ENCODE measurements around the gene USP21. TPM values are rescaled to one million over a fixed set of nuclear protein-coding genes. Genes with fewer than 3 reads are reported as not detected.
A peak's percentile ranks its signal among the peaks of the same experiment; 100 is the strongest.

The USP21 gene
- total RNA-seq, 2 experiments from 2014 or later: 29.2 to 32.0 TPM

DNA sequence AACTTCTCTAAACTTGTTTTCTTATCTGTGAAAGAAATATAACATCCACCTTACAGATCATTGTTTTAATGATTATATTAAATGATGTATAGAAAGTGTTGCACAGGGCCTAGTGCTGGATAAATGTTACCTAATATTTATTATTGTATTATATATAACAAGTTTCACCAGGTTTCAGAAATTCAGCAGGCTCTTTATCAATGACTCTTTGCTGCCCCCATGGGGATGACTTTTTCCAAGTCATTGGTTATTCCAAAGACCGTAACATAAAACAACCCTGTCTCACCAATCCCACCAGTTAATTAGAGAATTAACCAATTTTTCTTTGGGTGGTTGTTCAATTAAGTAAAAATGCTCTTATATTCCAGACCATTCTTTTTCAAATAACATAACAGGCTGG is 19.5 kb upstream of the USP21 start:
- ATAC-seq (peak; percentile 70), DNase-seq (peak; percentile 64)
- H3K27ac Mint-ChIP-seq: no peak overlapping the region
- no peaks in the 10 kb centered on the region for H3K27me3 Mint-ChIP-seq (ENCODE audit: low read depth)
- peaks cover 11% of the 10 kb centered on the region for H3K36me3 Mint-ChIP-seq (ENCODE audit: low read depth)
- POLR2A ChIA-PET: interaction anchor here (0.6 to 1.5 kb wide), 3 partner anchors 69 to 83 kb away, joined by 3 to 6 read pairs (median 4); no protein-coding TSS in a partner anchor
- peaks cover 9% of the 10 kb centered on the region for H3K4me1 Mint-ChIP-seq (ENCODE audit: low read depth)
- no peaks in the 10 kb centered on the region for H3K9me3 Mint-ChIP-seq (ENCODE audit: insufficient read depth)
- CTCF ChIA-PET: interaction anchor here (0.7 to 3.0 kb wide), 8 partner anchors 9 to 143 kb away, joined by 3 to 13 read pairs (median 4); partner anchors contain the start of genes ARHGAP30, KLHDC9, NIT1 and PFDN2
- no peak overlapping the region for H3K4me3 Mint-ChIP-seq

DNA sequence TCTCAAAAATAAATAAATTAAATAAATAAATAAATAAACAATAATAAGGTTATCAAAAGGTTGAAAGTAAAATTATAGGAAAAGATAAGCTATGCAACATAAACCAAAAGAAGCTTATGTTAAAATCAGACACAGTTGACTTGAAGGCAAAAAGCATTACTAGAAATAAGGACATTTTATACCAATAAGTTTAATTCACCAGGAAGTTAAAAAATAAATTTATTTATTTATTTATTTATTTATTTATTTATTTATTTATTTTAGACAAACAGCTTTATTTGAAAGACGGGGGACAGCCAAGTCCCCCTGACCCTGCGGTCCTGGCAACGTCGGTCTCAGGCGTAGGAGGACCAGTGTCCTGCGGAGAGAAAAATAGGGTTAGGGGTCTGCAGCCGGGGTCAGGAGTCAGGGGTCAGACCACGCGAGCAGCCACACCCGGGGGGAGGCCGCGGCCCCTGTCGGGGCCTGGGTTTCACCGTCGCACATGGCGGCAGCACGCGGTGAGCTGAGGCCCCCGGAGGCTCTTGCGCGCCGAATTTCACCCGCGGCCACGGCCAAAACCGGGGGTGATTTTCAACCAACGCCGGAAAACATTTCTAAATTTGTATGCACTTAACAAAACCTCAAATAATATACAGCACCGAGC is 18.4 kb upstream of the USP21 start:
- peaks cover 5% of the 10 kb centered on the region for H3K4me1 Mint-ChIP-seq (ENCODE audit: low read depth)
- peaks cover 4% of the 10 kb centered on the region for H3K36me3 Mint-ChIP-seq (ENCODE audit: low read depth)
- ChIA-PET CTCF (interaction anchor here (1.0 to 2.5 kb wide), 8 partner anchors 10 to 144 kb away, joined by 3 to 6 read pairs (median 4); partner anchors contain the start of genes ARHGAP30 and KLHDC9), POLR2A (interaction anchor here (1.5 kb wide), 2 partner anchors 8 to 70 kb away, joined by 6 read pairs; partner anchors contain the start of gene DEDD)
- no peak overlapping the region for H3K4me3 Mint-ChIP-seq
- DNase-seq (no peak), ATAC-seq (no peak)
- H3K27ac Mint-ChIP-seq: no peak overlapping the region
- no peaks in the 10 kb centered on the region for H3K9me3 Mint-ChIP-seq (ENCODE audit: insufficient read depth)
- no peaks in the 10 kb centered on the region for H3K27me3 Mint-ChIP-seq (ENCODE audit: low read depth)

- Mint-ChIP-seq H3K9me3 (ENCODE audit: insufficient read depth) (no peaks in the 10 kb centered on the region), H3K4me1 (ENCODE audit: low read depth) (no peaks in the 10 kb centered on the region), H3K27ac (no peak overlapping the region), H3K27me3 (ENCODE audit: low read depth) (no peaks in the 10 kb centered on the region), H3K4me3 (no peak overlapping the region), H3K36me3 (ENCODE audit: low read depth) (no peaks in the 10 kb centered on the region)
- POLR2A ChIA-PET: no interaction called here
- no peak for ATAC-seq
- CTCF ChIA-PET: interaction anchor here (1.1 kb wide), 1 partner anchor 11 kb away, joined by 3 read pairs; no protein-coding TSS in a partner anchor
- DNase-seq: no peak
These were observed 13.5 kb upstream of the USP21 start for GRCh38 chr1:161145832-161146231.

DNA sequence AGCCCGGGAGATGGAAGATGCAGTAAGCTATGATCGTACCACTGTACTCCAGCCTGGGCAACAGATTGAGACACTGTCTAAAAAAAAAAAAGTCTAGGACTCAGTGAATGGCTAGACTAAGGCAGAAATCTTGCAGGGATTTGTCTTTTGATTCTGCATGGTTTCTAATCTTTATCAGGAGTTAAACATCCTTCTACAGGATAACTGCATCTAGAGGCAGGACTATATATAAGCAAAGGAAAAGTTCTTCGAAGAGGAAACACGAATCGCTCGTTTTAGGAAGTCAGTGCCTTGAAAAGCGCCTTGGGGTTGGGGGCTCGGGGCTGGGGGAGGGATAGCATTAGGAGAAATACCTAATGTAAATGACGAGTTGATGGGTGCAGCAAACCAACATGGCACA is 6.1 kb upstream of the USP21 start:
- H3K36me3 Mint-ChIP-seq (ENCODE audit: low read depth): peaks cover 20% of the 10 kb centered on the region
- CTCF ChIA-PET: interaction anchor here (0.8 to 3.1 kb wide), 7 partner anchors 13 to 138 kb away, joined by 3 to 38 read pairs (median 4); partner anchors contain the start of genes B4GALT3, DEDD, PPOX and TOMM40L
- DNase-seq (no peak), ATAC-seq (no peak)
- H3K9me3 Mint-ChIP-seq (ENCODE audit: insufficient read depth): no peaks in the 10 kb centered on the region
- peak overlapping the region; percentile 88 for H3K4me3 Mint-ChIP-seq
- POLR2A ChIA-PET: interaction anchor here (0.6 to 6.3 kb wide), 14 partner anchors 9 to 107 kb away, joined by 3 to 51 read pairs (median 6); partner anchors contain the start of genes ARHGAP30, B4GALT3, DEDD and NDUFS2
- H3K27ac Mint-ChIP-seq: peak overlapping the region; percentile 100
- H3K4me1 Mint-ChIP-seq (ENCODE audit: low read depth): peaks cover 21% of the 10 kb centered on the region
- H3K27me3 Mint-ChIP-seq (ENCODE audit: low read depth): no peaks in the 10 kb centered on the region

DNA sequence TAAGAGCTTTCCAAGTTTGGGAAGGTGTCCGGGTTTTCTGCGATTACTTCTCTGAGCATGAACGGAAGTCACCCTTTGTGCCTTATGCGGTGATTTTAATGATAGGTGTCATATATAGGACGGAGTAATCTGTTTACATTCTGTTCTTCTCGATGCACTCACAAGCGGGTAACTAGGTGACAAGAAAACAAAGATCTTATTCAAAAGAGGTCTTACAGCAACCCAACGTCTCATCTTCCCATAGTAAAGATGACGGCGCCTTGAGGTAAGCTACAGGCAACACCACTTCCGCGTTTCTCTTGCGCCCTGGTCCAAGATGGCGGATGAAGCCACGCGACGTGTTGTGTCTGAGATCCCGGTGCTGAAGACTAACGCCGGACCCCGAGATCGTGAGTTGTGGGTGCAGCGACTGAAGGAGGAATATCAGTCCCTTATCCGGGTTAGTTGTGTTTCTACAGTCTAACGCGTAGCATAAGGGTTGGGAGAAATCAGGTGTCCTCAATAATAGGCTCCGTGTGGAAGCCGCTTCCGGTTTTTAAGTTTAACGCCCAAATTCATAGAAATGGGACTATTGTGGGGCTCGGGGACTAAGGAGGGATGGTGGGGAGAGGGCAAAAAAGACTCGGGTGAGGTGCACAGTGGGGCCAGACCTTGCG is 5.5 kb upstream of the USP21 start, which contains the start of gene UFC1:
UFC1 (plus strand) TSS at position 297 of the 656 bp plus-strand sequence; CDS start at position 317, 20 bp downstream.
- peak; percentile 91 for DNase-seq
- Mint-ChIP-seq H3K27me3 (ENCODE audit: low read depth) (no peaks in the 10 kb centered on the region), H3K27ac (peak within 1 kb of the TSS; percentile 100), H3K36me3 (ENCODE audit: low read depth) (peaks cover 26% of the 10 kb centered on the region), H3K4me1 (ENCODE audit: low read depth) (peaks cover 26% of the 10 kb centered on the region), H3K4me3 (peak within 1 kb of the TSS; percentile 88), H3K9me3 (ENCODE audit: insufficient read depth) (no peaks in the 10 kb centered on the region)
- CTCF ChIA-PET: interaction anchor here (0.8 to 3.1 kb wide), 8 partner anchors 12 to 156 kb away, joined by 3 to 38 read pairs (median 4); partner anchors contain the start of genes B4GALT3, DEDD, PPOX and TOMM40L
- POLR2A ChIA-PET: interaction anchor here (0.6 to 6.3 kb wide), 16 partner anchors 8 to 236 kb away, joined by 3 to 51 read pairs (median 6); partner anchors contain the start of genes ARHGAP30, B4GALT3, DEDD and NDUFS2
- ATAC-seq: peak; percentile 94

DNA sequence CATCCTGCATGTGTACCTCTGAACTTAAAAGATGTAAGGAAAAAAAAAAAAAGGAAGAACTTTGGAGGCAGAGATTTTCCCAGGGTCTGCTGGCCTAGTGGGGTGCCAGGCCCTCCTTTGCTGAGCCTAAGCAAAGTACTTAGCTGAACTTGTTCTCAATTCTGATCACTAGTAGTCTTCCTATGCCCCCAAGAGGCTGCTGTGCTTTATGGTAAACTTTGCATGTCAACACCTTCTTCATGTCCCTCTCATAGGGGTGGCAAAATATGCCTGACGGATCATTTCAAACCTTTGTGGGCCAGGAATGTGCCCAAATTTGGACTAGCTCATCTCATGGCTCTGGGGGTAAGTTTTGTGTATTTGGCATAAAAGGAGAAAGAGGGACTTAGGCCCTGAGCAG is 1.4 kb upstream of the USP21 start:
- Mint-ChIP-seq H3K36me3 (ENCODE audit: low read depth) (peaks cover 41% of the 10 kb centered on the region), H3K27ac (no peak overlapping the region), H3K4me3 (no peak overlapping the region), H3K27me3 (ENCODE audit: low read depth) (no peaks in the 10 kb centered on the region), H3K4me1 (ENCODE audit: low read depth) (peaks cover 51% of the 10 kb centered on the region), H3K9me3 (ENCODE audit: insufficient read depth) (no peaks in the 10 kb centered on the region)
- ATAC-seq: no peak
- POLR2A ChIA-PET: interaction anchor here (0.6 to 6.3 kb wide), 6 partner anchors 8 to 139 kb away, joined by 3 to 51 read pairs (median 4); partner anchors contain the start of genes NDUFS2 and PPOX
- CTCF ChIA-PET: interaction anchor here (0.7 to 2.1 kb wide), 12 partner anchors 8 to 106 kb away, joined by 3 to 11 read pairs (median 4); partner anchors contain the start of genes ARHGAP30, DEDD and PPOX
- no peak for DNase-seq

- H3K27ac Mint-ChIP-seq: peak overlapping the region; percentile 89
- H3K4me1 Mint-ChIP-seq (ENCODE audit: low read depth): peaks cover 51% of the 10 kb centered on the region
- ATAC-seq (no peak), DNase-seq (no peak)
- CTCF ChIA-PET: interaction anchor here (0.7 to 2.1 kb wide), 11 partner anchors 9 to 106 kb away, joined by 3 to 7 read pairs (median 3); partner anchors contain the start of genes ARHGAP30 and DEDD
- H3K4me3 Mint-ChIP-seq: peak overlapping the region; percentile 86
- no peaks in the 10 kb centered on the region for H3K27me3 Mint-ChIP-seq (ENCODE audit: low read depth)
- POLR2A ChIA-PET: interaction anchor here (0.6 to 1.9 kb wide), 5 partner anchors 9 to 140 kb away, joined by 3 to 8 read pairs (median 4); partner anchors contain the start of gene NDUFS2
- no peaks in the 10 kb centered on the region for H3K9me3 Mint-ChIP-seq (ENCODE audit: insufficient read depth)
- peaks cover 45% of the 10 kb centered on the region for H3K36me3 Mint-ChIP-seq (ENCODE audit: low read depth)
These were observed 837 bp upstream of the USP21 start for GRCh38 chr1:161158316-161159010.

DNA sequence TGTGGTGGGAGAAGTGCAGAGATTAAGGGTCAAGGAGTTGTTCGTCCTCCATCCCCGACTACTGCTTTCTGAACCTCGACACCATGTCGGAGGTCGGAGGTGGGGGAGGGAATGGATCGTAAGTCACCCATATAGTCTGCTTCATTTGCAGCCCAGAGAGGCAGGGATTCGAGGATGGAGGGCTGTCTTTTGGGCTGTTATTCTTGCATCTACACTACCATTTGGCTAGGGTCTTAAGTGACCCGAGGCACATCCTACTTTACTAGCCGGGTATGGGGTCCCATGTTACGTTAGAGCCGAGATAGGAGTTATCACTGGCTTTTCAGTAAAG is 578 bp downstream of the USP21 start:
- ATAC-seq: no peak
- Mint-ChIP-seq H3K27ac (peak overlapping the region; percentile 80), H3K4me1 (ENCODE audit: low read depth) (peaks cover 49% of the 10 kb centered on the region), H3K9me3 (ENCODE audit: insufficient read depth) (no peaks in the 10 kb centered on the region), H3K27me3 (ENCODE audit: low read depth) (no peaks in the 10 kb centered on the region), H3K36me3 (ENCODE audit: low read depth) (peaks cover 57% of the 10 kb centered on the region), H3K4me3 (peak overlapping the region; percentile 86)
- CTCF ChIA-PET: no interaction called here
- DNase-seq: no peak
- POLR2A ChIA-PET: interaction anchor here (1.4 to 1.9 kb wide), 2 partner anchors 17 to 42 kb away, joined by 4 to 8 read pairs; partner anchors contain the start of gene NDUFS2

DNA sequence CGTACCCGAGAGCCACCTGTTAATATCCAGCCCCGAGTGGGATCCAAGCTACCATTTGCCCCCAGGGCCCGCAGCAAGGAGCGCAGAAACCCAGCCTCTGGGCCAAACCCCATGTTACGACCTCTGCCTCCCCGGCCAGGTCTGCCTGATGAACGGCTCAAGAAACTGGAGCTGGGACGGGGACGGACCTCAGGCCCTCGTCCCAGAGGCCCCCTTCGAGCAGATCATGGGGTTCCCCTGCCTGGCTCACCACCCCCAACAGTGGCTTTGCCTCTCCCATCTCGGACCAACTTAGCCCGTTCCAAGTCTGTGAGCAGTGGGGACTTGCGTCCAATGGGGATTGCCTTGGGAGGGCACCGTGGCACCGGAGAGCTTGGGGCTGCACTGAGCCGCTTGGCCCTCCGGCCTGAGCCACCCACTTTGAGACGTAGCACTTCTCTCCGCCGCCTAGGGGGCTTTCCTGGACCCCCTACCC is 1.4 kb downstream of the USP21 start:
- no peak for ATAC-seq
- POLR2A ChIA-PET: no interaction called here
- H3K9me3 Mint-ChIP-seq (ENCODE audit: insufficient read depth): no peaks in the 10 kb centered on the region
- H3K27ac Mint-ChIP-seq: no peak overlapping the region
- peaks cover 48% of the 10 kb centered on the region for H3K4me1 Mint-ChIP-seq (ENCODE audit: low read depth)
- DNase-seq: no peak
- peak overlapping the region; percentile 86 for H3K4me3 Mint-ChIP-seq
- H3K27me3 Mint-ChIP-seq (ENCODE audit: low read depth): no peaks in the 10 kb centered on the region
- CTCF ChIA-PET: no interaction called here
- peaks cover 56% of the 10 kb centered on the region for H3K36me3 Mint-ChIP-seq (ENCODE audit: low read depth)

DNA sequence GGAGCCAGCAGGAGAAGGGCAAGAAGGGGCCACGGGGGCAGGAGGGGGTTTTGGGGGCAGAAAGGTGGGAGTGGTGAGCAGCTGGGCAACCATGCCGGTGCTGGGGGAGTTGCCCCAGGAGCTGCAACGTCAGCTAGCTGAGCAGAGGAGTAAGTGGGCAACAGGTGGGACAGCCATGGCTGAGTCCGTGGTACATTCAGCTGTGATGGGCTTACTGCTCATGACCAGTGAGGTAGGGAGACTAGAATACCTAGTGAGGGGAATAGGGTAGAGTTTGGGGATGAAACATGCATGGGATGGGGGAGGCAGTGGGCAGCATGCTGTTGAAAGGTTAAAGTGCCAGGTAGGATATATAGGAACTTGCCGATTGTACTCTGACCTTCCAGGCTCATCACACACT is 2.4 kb downstream of the USP21 start:
- no peak for DNase-seq
- Mint-ChIP-seq H3K27ac (no peak overlapping the region), H3K27me3 (ENCODE audit: low read depth) (no peaks in the 10 kb centered on the region), H3K9me3 (ENCODE audit: insufficient read depth) (no peaks in the 10 kb centered on the region), H3K4me3 (no peak overlapping the region), H3K36me3 (ENCODE audit: low read depth) (peaks cover 54% of the 10 kb centered on the region), H3K4me1 (ENCODE audit: low read depth) (peaks cover 49% of the 10 kb centered on the region)
- ATAC-seq: no peak
- ChIA-PET CTCF (interaction anchor here (1.0 kb wide), 1 partner anchor 58 kb away, joined by 3 read pairs; no protein-coding TSS in a partner anchor), POLR2A (interaction anchor here (1.1 to 1.5 kb wide), 2 partner anchors 8 to 92 kb away, joined by 3 to 7 read pairs; partner anchors contain the start of genes ARHGAP30 and UFC1)

DNA sequence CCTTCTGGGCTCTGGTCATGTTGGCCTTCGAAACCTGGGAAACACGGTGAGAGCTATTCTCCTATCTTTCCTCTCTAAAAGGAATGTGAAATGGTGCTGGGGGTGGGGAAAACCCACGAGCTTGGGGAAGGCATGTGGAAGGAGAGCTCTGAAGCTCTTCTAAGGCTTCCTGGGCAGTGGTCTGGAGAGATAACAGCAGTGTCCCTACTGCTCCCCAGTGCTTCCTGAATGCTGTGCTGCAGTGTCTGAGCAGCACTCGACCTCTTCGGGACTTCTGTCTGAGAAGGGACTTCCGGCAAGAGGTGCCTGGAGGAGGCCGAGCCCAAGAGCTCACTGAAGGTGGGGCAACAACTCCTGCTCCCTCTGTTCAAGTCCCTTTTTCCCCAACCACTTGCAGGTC is 2.8 kb downstream of the USP21 start:
- no peak overlapping the region for H3K27ac Mint-ChIP-seq
- no peak for DNase-seq
- ATAC-seq: no peak
- ChIA-PET POLR2A (interaction anchor here (1.1 to 1.5 kb wide), 2 partner anchors 9 to 92 kb away, joined by 3 to 7 read pairs; partner anchors contain the start of genes ARHGAP30 and UFC1), CTCF (interaction anchor here (0.7 to 1.0 kb wide), 2 partner anchors 58 to 63 kb away, joined by 3 to 4 read pairs; partner anchors contain the start of gene TOMM40L)
- H3K4me3 Mint-ChIP-seq: no peak overlapping the region
- no peaks in the 10 kb centered on the region for H3K27me3 Mint-ChIP-seq (ENCODE audit: low read depth)
- H3K9me3 Mint-ChIP-seq (ENCODE audit: insufficient read depth): no peaks in the 10 kb centered on the region
- peaks cover 51% of the 10 kb centered on the region for H3K36me3 Mint-ChIP-seq (ENCODE audit: low read depth)
- H3K4me1 Mint-ChIP-seq (ENCODE audit: low read depth): peaks cover 48% of the 10 kb centered on the region

All from activated CD8-positive, alpha-beta T cell treated with anti-CD3 and anti-CD28 coated beads, Interleukin-2, amount 10 ng/mL, durations not matched to agents 7 days and 5 days (primary cell).